Stomach (tissue), 4 donors: ENCODE measurements around the gene RAG1.

Experiments
- EP300 ChIP-seq: sonication (generic); formaldehyde crosslinking; IDR thresholded peaks from one replicate; pipeline ENCODE4 v1.6.1; 2017; ENCODE audit warnings: antibody characterized with exemption
- POLR2AphosphoS5 ChIP-seq, 3 donors: sonication (generic); formaldehyde crosslinking; IDR thresholded peaks; one replicate each; pipeline ENCODE4 v1.6.1; 2016; ENCODE audit warnings: antibody characterized with exemption in 3 of 3

- TF ChIP-seq EP300: no peak
- TF ChIP-seq POLR2AphosphoS5 (IDR thresholded peaks at IDR 0.05): no peak
Measured at GRCh38 chr11:36628141-36628540, 60.3 kb downstream of the RAG1 start.
